OCI-LY7 (cell line): ENCODE data around the gene UFD1. TPM values are rescaled to one million over a fixed set of nuclear protein-coding genes. Genes with fewer than 3 reads are reported as not detected.

ENCODE experiments used
- BruUV-seq: library from RNA; stranded (reverse); fragments of 400-500 nt; replicated peaks from 2 replicates; lab custom pipeline; 2021; lab: Mats Ljungman, UMichigan
- CTCF ChIA-PET: fragments of 300-600 bp; sonication (Branson Sonifier 250); formaldehyde crosslinking; loops from one replicate; lab custom pipeline; 2022; ENCODE audit warnings: antibody characterized with exemption; ENCODE audit not compliant: unreplicated experiment; lab: Charles Lee
- POLR2A ChIA-PET: fragments of 300-600 bp; sonication (Branson Sonifier 250); formaldehyde crosslinking; loops from one replicate; lab custom pipeline; 2022; ENCODE audit warnings: antibody characterized with exemption; lab: Charles Lee
- DNase-seq: peaks from one replicate; pipeline ENCODE4 v3.0.0-alpha.2; 2015; ENCODE audit warnings: low spot score
- H2AFZ ChIP-seq: fragments of 200-600 bp; sonication (generic), shearing (Covaris generic); 2 replicates; pipeline ENCODE4 v1.6.1; 2014; ENCODE audit warnings: mild to moderate bottlenecking, antibody characterized with exemption, low read length, moderate library complexity
- H3K27ac ChIP-seq: fragments of 200-600 bp; sonication (generic); 2 replicates; pipeline ENCODE4 v1.5.1; 2014; ENCODE audit warnings: mixed run types, low read depth, mild to moderate bottlenecking, moderate library complexity, low read length, inconsistent platforms; ENCODE audit not compliant: poor library complexity, severe bottlenecking
- H3K36me3 ChIP-seq: fragments of 200-600 bp; sonication (generic); 2 replicates; pipeline ENCODE4 v1.6.1; 2014; ENCODE audit warnings: mild to moderate bottlenecking, antibody characterized with exemption, low read length, moderate library complexity, mixed read lengths; ENCODE audit not compliant: insufficient read depth
- H3K4me1 ChIP-seq: fragments of 200-600 bp; sonication (generic); 2 replicates; pipeline ENCODE4 v1.5.1; 2014; ENCODE audit warnings: mild to moderate bottlenecking, low read length; ENCODE audit not compliant: insufficient read depth, poor library complexity, severe bottlenecking
- H3K4me2 ChIP-seq: fragments of 200-600 bp; sonication (generic); 2 replicates; pipeline ENCODE4 v1.6.1; 2014; ENCODE audit warnings: mild to moderate bottlenecking, low read length
- H3K4me3 ChIP-seq: fragments of 200-600 bp; sonication (generic); 2 replicates; pipeline ENCODE4 v1.5.1; 2014; ENCODE audit warnings: mild to moderate bottlenecking, low read depth, low read length; ENCODE audit not compliant: poor library complexity, severe bottlenecking
- H3K79me2 ChIP-seq: fragments of 200-600 bp; sonication (generic); 2 replicates; pipeline ENCODE4 v1.6.1; 2016; ENCODE audit warnings: low read depth, mild to moderate bottlenecking, low read length, moderate library complexity, mixed read lengths; ENCODE audit not compliant: insufficient read depth
- H3K9me2 ChIP-seq: fragments of 200-600 bp; sonication (generic); 2 replicates; pipeline ENCODE4 v1.6.1; 2016; ENCODE audit warnings: mild to moderate bottlenecking, low read length, mixed read lengths; ENCODE audit not compliant: insufficient read depth
- H3K9me3 ChIP-seq: fragments of 200-600 bp; sonication (generic); 2 replicates; pipeline ENCODE4 v1.6.1; 2014; ENCODE audit warnings: mild to moderate bottlenecking, mixed run types, low read length, mixed read lengths
- H4K20me1 ChIP-seq: fragments of 200-600 bp; sonication (generic); 2 replicates; pipeline ENCODE4 v1.6.1; 2014; ENCODE audit warnings: mild to moderate bottlenecking, antibody characterized with exemption, low read length, moderate library complexity, mixed read lengths; ENCODE audit not compliant: insufficient read depth
- EZH2phosphoT487 ChIP-seq: fragments of 200-600 bp; sonication (generic); IDR thresholded peaks from 2 replicates; pipeline ENCODE4 v1.6.1; 2018; ENCODE audit warnings: low read depth, borderline replicate concordance, mild to moderate bottlenecking, mixed run types, antibody characterized with exemption, low read length, moderate library complexity, mixed read lengths
- intact Hi-C: fragments of 100-400 bp; cut with micrococcal nuclease; formaldehyde crosslinking; loops from one replicate; pipeline ENCODE4 v1.10.0; 2022; ENCODE audit not compliant: unreplicated experiment
- total RNA-seq, 2 experiments: library from RNA; depleted of rRNA in 1 of 2; stranded (reverse); fragments of >200 nt in 1 of 2; shearing (Covaris generic) in 1 of 2; gene quantifications; 2 replicates each; pipeline ENCODE4 v1.2.3, GENCODE V29; 2014 to 2022
- TF ChIP-seq, protein P1 (sequence below): fragments of 200-600 bp; sonication (generic); conservative IDR thresholded peaks from 2 replicates; pipeline ENCODE4 v1.5.1; 2014; ENCODE audit warnings: mild to moderate bottlenecking, antibody characterized with exemption, low read length, moderate library complexity, mixed read lengths

Gene UFD1
- total RNA-seq, 2 experiments from 2014 or later, result 60.1 to 70.8 TPM

- peaks cover 99% of the 10 kb centered on the region for H3K36me3 ChIP-seq
- H4K20me1 ChIP-seq, result no peaks in the 10 kb centered on the region
- DNase-seq, result no peak
- no peak overlapping the region for H3K27ac ChIP-seq
- H3K9me3 ChIP-seq, result no peaks in the 10 kb centered on the region
- no peaks in the 10 kb centered on the region for H3K4me1 ChIP-seq
- no peak overlapping the region for H3K4me3 ChIP-seq
- no peak overlapping the region for H2AFZ ChIP-seq
- intact Hi-C loops, result loop anchor here (10.0 kb wide), 1 partner anchor 120 kb away; no protein-coding TSS in a partner anchor
- no peak for TF ChIP-seq EZH2phosphoT487
- TF ChIP-seq, protein P1, sequence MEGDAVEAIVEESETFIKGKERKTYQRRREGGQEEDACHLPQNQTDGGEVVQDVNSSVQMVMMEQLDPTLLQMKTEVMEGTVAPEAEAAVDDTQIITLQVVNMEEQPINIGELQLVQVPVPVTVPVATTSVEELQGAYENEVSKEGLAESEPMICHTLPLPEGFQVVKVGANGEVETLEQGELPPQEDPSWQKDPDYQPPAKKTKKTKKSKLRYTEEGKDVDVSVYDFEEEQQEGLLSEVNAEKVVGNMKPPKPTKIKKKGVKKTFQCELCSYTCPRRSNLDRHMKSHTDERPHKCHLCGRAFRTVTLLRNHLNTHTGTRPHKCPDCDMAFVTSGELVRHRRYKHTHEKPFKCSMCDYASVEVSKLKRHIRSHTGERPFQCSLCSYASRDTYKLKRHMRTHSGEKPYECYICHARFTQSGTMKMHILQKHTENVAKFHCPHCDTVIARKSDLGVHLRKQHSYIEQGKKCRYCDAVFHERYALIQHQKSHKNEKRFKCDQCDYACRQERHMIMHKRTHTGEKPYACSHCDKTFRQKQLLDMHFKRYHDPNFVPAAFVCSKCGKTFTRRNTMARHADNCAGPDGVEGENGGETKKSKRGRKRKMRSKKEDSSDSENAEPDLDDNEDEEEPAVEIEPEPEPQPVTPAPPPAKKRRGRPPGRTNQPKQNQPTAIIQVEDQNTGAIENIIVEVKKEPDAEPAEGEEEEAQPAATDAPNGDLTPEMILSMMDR, result no peak
- H3K4me2 ChIP-seq, result no peak overlapping the region
- no peaks in the 10 kb centered on the region for H3K9me2 ChIP-seq
- no peaks in the 10 kb centered on the region for H3K79me2 ChIP-seq
- POLR2A ChIA-PET, result no interaction called here
- CTCF ChIA-PET, result no interaction called here
- no TSS peak for BruUV-seq
These were observed 14.0 kb downstream of the UFD1 start for GRCh38 chr22:19464975-19465374.

- H3K4me2 ChIP-seq, result no peak overlapping the region
- no peaks in the 10 kb centered on the region for H3K79me2 ChIP-seq
- TF ChIP-seq EZH2phosphoT487, result no peak
- TF ChIP-seq, protein P1, result no peak
- no peak for DNase-seq
- H4K20me1 ChIP-seq, result no peaks in the 10 kb centered on the region
- peaks cover 99% of the 10 kb centered on the region for H3K36me3 ChIP-seq
- H3K9me3 ChIP-seq, result no peaks in the 10 kb centered on the region
- H3K4me3 ChIP-seq, result no peak overlapping the region
- no peak overlapping the region for H3K27ac ChIP-seq
- intact Hi-C loops, result loop anchor here (10.0 kb wide), 1 partner anchor 120 kb away; no protein-coding TSS in a partner anchor
- H3K4me1 ChIP-seq, result no peaks in the 10 kb centered on the region
- CTCF ChIA-PET, result no interaction called here
- POLR2A ChIA-PET, result no interaction called here
- H3K9me2 ChIP-seq, result no peaks in the 10 kb centered on the region
- BruUV-seq, result no TSS peak
- no peak overlapping the region for H2AFZ ChIP-seq
These were observed 14.4 kb downstream of the UFD1 start for GRCh38 chr22:19464546-19464945.
